Raji (cell line): ENCODE data around the gene GRK4.

ENCODE experiments used
- POLR2A ChIP-seq: IDR thresholded peaks from 2 replicates; pipeline ENCODE4 v1.6.1; 2011; ENCODE audit warnings: low read depth, low read length, control low read depth; ENCODE audit not compliant: insufficient read depth

GRK4 gene

DNA sequence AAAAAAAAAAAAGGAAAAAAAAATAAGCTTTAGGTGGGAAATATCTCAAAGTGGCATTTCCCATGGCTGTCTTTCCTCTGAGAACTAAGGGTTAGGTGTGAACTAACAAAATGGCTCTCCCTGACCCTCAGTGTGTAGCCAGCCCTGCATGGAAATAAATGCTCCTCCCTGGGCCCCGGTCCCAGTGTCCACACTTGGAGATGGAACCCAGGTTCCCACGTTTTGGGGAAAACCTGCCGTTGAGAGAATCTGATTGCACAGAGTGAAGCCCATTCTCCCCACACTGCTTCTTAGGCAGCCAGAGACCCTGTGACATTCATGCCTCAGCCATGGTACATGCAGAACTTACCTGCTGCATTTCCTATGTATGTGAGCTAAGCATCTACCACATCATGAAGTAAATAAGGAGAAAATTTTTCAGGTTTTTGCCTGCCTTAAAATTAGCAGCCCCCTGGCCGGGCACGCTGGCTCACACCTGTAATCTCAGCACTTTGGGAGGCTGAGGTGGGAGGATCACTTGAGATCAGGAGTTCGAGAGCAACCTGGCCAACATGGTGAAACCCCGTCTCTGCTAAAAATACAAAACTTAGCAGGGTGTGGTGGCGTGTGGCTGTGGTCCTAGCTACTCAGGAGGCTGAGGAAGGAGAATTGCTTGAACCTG lies 76.5 kb downstream of the GRK4 start:
- no peak for TF ChIP-seq POLR2A

DNA sequence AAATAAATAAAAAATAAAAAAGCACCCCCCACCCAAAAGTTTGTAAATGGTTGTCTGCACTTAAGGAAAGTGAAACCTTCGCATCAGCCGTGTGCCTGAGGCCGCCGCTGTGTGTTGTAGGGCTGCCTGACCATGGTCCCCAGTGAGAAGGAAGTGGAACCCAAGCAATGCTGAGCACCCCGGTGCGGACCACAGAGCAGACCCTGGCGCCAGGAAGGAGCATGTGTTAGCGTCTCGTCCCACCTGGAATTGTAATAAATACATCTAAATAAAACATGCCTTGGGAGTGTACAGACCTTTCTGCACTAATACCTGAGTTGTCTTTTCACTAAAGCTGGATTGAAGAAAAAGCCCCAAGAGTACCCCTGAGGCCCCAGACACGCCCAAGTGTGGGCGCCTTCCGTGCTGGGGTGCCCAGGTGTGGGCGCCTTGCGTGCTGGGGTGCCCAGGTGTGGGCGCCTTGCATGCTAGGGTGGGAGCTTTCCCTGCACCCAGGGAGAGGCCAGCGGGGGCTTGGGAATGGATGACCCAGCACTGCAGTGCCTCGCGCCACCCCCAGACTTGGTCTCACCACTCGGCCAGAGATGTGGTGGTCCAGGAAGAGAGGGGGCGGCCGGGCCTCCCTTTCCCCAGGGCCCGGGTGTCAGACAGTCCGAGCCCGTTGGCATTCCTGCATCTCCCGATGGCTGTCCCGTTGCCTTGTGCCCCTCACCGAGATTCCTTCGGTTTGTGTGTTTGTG lies 77.3 kb downstream of the GRK4 start:
- TF ChIP-seq POLR2A = 0 out of 2 replicates have a peak, but pooled peaks have one; percentile 4

DNA sequence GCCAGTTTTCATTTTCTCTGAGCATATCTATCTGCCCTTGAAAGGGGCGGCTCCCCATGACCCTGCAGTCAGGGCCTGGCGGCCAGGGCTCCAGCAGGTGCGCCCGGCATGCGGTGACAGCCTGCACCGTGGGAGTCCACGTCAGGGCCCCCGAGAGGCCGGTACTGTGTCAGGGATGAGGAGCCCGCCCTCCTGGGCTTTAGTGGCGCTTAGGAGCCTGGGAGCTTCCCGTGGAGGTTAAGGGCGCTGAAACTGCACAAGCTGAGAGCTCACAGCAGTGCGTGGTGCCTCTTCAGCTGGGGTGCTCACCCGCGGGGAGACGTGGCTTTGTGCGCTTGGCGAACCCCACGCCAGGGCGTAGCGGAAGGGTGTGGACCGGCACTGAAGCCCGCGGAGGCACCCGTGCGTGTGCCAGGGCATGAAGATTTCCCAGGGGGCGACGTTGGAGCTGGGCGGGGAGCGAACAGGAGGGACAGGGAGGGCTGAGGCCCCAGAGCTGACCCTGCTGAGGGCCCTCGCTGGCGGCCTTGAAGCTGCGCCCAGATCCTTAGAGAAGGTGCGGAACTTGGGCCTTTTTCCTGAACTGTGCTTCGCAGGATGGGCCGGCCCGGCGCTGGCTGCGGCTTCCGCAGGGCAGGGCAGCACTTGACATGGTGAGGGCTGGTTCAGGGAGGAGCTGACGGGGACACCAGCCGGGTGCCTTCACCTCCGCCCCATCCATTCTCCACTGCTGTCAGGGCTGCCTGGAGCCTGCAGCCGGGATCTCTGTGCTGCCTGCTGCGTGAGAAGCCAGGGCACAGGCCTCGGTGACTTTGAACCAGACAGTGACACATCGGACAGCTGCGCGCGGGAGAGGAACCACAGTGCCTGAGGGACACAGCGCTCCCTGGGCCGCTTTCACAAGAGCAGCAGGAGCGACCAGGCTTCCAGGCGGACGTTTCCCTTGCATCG lies 78.1 kb downstream of the GRK4 start:
- 0 out of 2 replicates have a peak, but pooled peaks have one; percentile 4 for TF ChIP-seq POLR2A

DNA sequence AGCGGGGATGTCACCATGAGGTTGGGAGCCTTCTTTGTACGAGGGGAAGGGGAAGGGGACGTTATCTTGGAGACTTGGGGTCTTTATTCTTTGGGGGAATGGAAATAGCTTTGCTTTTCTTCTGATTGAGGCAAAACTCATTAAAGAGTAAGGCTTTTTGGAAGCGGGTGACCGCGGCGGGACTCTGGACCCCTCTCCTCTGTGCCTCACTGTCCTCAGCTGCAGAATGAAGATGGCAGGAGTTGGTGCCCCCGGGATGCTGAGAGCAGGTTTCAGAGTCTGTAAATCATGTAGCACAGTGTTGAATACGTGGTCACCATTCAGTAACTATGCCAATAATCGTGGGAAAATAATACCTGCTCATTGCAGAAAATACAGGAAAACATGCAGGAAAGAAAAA lies 78.9 kb downstream of the GRK4 start:
- TF ChIP-seq POLR2A = no peak

DNA sequence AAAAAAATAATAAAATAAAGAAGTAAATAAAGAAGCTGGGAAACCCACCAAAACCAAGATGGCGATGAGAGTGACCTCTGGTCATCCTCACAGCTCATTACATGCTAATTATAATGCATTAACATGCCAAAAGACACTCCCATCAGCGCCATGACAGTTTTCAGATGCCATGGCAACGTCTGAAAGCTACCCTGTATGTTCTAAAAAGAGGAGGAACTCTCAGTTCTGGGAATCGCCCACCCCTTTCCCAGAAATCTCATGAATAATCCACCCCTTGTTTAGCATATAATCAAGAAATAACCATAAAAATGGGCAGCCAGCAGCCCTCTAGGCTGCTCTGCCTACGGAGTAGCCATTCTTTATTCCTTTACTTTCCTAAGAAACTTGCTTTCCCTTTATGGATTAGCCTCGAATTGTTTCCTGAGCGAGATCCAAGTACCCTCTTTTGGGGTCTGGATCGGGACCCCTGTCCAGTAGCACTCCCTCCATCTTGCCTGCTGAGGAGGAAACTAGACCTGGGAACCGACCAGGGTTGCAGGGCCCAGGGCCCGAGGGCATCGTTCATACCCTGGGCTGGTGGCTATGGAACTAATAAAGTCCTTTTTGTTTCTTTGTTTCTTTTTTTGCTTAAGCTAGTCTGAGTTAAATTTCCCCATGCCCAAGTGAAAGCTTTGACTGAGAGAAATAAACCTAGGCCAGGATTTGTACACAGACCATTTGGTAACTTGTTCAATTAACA lies 80.1 kb downstream of the GRK4 start:
- no peak for TF ChIP-seq POLR2A

DNA sequence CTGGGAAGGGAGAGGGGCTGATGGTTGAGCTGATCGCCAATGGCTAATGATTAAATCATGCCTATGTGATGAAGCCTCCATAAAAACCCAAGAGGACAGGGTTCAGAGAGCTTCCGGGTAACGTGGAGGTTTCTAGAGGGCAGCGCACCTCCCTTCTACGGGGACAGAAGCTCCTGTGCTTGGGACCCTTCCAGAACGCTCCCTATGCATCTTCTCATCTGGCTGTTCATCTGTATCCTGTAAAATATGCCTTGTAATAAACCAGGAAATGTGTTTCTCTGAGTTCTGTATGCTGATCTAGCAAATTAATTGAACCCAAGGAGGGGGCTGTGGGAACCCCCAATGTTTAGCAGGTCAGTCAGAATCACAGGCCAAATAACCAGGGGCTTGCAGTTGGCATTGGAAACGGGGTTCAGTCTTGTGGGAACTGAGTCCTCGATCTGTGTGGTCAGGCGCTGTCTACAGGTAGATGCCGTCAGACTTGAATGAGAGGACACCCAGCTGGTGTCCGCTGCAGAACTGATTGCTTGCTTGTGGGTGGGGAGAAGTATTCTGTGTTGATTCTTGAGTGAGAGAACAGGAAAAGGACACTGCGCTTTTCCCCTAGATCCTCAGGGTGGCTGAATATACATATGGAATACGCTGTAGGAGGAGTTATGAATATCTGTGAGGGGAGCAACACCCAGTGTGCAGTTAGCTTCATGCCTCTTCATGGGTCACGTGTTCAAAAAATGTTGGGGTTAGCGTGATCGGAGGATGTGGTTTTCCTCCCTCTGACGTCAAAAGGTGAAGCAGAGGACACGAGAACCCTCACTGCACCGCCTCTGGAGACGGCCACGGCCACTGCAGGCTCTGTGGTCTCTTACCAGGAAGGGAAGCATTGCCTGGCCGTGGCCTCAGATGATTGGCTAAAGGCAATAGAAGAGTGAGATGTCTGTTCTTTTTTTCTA lies 81.8 kb downstream of the GRK4 start:
- TF ChIP-seq POLR2A = no peak

DNA sequence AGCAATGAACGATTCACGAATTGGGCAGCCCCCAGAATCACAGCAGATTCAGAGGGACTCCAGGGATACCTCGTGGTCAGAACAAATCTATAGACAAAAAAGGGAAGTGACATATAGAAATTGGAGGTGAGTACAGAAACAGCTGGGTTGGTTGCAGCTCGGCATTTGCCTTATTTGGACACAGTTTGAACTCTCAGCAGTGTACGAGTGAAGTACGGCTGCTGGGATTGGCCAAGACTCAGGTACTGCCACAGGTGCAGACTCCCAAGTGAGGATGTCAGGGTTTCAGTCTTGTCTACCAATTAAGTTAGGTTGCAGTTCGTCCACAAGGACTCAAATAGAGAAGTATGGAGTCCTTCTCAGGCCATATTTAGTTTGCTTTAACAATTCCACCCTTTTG lies 82.8 kb downstream of the GRK4 start:
- no peak for TF ChIP-seq POLR2A

DNA sequence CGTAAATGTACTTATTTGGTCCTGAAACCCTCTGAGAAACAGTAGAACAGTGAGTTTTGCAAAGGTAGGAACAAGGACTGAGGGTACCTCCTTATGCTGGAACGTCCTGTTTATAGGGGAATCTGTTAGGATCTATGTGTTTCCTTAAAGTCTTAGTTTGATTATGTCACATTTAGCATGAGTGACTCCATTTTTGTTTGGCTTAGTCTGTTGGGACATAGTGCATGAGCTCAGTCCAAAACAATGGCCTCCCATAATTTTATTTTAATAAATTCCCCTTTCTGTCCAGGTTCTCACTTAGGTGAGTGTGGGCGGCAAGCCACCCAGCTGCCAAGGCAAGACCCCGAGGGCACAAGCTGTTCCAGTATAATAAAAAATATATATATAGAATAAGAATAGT lies 83.3 kb downstream of the GRK4 start:
- TF ChIP-seq POLR2A = no peak

DNA sequence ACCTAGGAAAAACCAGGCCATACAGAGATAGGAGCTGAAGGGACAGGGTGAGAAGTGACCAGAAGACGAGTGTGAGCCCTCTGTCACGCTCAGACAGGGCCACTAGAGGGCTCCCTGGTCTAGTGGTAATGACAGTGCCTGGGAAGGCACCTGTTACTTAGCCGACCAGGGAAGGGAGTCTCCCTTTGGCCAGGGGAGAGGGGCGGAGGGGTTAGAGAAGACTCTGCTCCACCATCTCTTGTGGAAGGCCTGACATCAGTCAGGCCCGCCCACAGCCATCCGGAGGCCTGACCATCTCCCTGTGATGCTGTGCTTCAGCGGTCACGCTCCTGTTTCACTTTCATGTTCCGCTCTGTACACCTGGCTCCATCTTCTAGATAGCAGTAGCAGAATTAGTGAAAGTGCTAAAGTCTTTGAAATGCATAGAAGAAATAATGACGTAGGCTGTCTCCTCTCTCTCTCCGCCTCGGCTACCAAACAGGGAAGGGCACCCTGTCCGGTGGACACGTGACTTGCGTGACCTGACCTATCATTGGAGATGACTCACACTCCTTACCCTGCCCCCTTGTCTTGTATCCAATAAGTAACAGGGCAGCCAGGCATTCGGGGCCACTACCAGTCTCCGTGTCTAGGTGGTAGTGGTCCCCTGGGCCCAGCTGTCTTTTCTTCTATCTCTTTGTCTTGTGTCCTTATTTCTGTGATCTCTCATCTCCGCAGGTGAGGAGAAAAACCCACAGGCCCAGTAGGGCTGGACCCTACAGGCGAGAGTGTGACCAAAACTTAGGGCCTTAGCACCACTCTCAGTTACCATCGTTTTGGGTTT lies 84.3 kb downstream of the GRK4 start:
- no peak for TF ChIP-seq POLR2A

DNA sequence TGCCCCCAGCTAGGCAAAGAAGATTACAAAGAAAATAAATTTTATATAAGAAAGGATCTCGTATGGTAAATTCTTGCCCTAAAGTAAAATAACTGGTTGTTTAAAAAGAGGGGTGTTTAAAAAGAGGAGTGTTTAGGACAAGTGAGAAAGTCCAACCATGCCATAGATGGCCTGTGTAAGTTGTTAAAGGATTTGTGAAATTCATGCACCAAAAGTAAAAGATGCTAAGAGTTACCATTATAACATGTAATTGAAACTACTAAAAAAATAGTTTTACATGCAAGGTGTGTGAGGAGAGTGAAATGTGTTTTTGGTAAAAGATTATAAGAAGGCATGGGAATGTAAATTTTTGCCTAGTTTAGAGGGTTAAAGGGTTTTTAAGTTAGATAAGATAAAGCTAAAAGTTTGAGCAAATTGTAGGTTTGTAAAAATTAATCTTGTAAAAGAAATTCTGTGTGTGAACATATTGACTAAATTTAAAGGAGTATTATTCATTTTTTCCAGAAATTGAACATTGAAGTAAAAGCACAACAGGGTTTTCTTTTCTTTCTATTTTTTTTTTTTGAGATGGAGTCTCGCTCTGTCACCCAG lies 90.9 kb downstream of the GRK4 start:
- TF ChIP-seq POLR2A = no peak

DNA sequence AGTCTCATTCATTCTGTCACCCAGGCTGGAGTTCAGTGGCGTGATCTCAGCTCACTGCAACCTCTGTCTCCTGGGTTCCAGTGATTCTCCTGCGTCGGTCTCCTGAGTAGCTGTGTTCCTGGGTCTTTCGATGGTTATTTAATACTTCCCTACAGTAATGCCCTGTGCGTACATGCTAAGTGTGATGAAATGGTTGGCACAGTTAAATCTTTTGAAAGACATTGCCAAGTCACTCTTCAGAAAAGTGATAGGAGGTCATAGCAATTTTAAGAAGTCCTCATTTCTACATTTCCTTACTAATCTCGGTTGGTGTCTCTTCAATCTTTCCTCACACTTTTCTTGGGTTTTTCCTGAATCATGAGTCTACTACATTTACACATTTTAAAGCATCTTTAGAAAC lies 96.6 kb downstream of the GRK4 start:
- TF ChIP-seq POLR2A = no peak

DNA sequence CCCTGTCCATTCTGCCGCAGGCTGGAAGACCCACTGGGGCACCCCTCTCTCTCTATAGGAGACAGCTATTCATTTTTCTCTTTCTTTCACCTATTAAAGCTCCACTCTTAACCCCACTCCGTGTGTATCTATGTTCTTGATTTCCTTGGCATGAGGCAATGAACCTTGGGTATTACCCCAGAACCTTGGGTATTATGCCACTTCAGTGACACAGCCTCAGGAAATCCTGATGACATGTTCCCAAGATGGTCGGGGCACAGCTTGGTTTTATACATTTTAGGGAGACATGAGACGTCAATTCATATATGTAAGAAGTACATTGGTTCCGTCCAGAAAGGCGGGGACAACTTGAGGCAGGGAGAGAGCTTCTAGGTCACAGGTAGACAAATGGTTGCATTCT lies 97.6 kb downstream of the GRK4 start:
- no peak for TF ChIP-seq POLR2A

DNA sequence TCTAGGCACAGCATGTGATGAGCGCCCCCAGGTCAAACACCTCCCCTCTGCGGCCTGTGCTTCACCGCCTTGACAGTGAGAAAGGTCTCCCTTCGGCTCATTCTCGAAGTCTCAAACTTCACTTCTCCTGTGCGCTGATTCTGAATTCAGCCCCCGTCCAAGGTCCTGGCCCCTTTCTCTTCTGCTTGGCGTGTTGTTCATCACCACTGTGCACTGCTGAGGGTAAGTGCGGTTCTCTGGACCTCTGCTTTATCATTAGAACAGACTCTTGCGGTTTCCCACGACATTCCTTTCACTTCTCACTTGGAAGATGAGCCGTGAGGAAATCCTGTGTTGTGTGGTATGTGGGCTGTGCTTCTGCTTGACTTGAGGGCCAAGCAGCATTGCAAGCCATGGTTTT lies 99.1 kb downstream of the GRK4 start:
- no peak for TF ChIP-seq POLR2A
